Stimulated activated CD8-positive, alpha-beta memory T cell treated with anti-CD3 and anti-CD28 coated beads, Interleukin-2, amount 100 ng/mL, for 48 hours (primary cell): ENCODE measurements around the gene DOCK6.
"Not testable (repeated sequence)": the region's sequence is repeated elsewhere in the genome, so short reads cannot be mapped to it uniquely, and the experiment has no call there.

Source experiments
- DNase-seq, 2 donors: peaks; one replicate each; pipeline ENCODE4 v3.0.0-alpha.2; 2020; ENCODE audit warnings: low read depth in 2 of 2

Gene DOCK6

GRCh38 chr19:11197291-11198174 lies 64.8 kb downstream of the DOCK6 start, which contains the start of gene KANK2:
TSS of gene KANK2 (minus strand) at chr19:11197545. CDS start at chr19:11194511, 3,034 bp downstream.
- DNase-seq, result peak; percentile 60 to 71

- no peak for DNase-seq
Measured at GRCh38 chr19:11196406-11197287, 65.7 kb downstream of the DOCK6 start.

- no peak for DNase-seq
Measured at GRCh38 chr19:11195681-11196080, 66.6 kb downstream of the DOCK6 start.

- DNase-seq, result no peak
Measured at GRCh38 chr19:11194656-11195558, 67.4 kb downstream of the DOCK6 start.

GRCh38 chr19:11194173-11194572 lies 68.2 kb downstream of the DOCK6 start:
- no peak for DNase-seq

GRCh38 chr19:11192957-11193939 lies 69.1 kb downstream of the DOCK6 start:
- DNase-seq, result no peak

GRCh38 chr19:11191934-11192333 lies 70.4 kb downstream of the DOCK6 start:
- DNase-seq, result no peak

GRCh38 chr19:11191273-11191755 lies 71.0 kb downstream of the DOCK6 start:
- DNase-seq, result no peak

GRCh38 chr19:11190501-11190900 lies 71.8 kb downstream of the DOCK6 start:
- DNase-seq, result no peak

GRCh38 chr19:11187441-11187840 lies 74.9 kb downstream of the DOCK6 start:
- no peak for DNase-seq

GRCh38 chr19:11182994-11183393 lies 79.3 kb downstream of the DOCK6 start:
- no peak for DNase-seq

- DNase-seq, result no peak
Measured at GRCh38 chr19:11181488-11181887, 80.8 kb downstream of the DOCK6 start.

GRCh38 chr19:11180975-11181374 lies 81.3 kb downstream of the DOCK6 start:
- DNase-seq, result not testable (repeated sequence)

- no peak for DNase-seq
Measured at GRCh38 chr19:11180346-11180745, 82.0 kb downstream of the DOCK6 start.

- DNase-seq, result no peak
Measured at GRCh38 chr19:11179716-11180297, 82.5 kb downstream of the DOCK6 start.

- not testable (repeated sequence) for DNase-seq
Measured at GRCh38 chr19:11179145-11179465, 83.2 kb downstream of the DOCK6 start.

GRCh38 chr19:11177592-11177991 lies 84.7 kb downstream of the DOCK6 start:
- no peak for DNase-seq

- no peak for DNase-seq
Measured at GRCh38 chr19:11176466-11177193, 85.7 kb downstream of the DOCK6 start.

- DNase-seq, result no peak
Measured at GRCh38 chr19:11175920-11176319, 86.4 kb downstream of the DOCK6 start.
